ENCODE measurements around the gene AKR7A3.
"Not testable (repeated sequence)": the region's sequence is repeated elsewhere in the genome, so short reads cannot be mapped to it uniquely, and the experiment has no call there.

Gene AKR7A3

GRCh38 chr1:19317126-19317910 is 28.7 kb upstream of the AKR7A3 start:
- DNase-seq (ENCODE audit: low spot score), result no peak

DNA sequence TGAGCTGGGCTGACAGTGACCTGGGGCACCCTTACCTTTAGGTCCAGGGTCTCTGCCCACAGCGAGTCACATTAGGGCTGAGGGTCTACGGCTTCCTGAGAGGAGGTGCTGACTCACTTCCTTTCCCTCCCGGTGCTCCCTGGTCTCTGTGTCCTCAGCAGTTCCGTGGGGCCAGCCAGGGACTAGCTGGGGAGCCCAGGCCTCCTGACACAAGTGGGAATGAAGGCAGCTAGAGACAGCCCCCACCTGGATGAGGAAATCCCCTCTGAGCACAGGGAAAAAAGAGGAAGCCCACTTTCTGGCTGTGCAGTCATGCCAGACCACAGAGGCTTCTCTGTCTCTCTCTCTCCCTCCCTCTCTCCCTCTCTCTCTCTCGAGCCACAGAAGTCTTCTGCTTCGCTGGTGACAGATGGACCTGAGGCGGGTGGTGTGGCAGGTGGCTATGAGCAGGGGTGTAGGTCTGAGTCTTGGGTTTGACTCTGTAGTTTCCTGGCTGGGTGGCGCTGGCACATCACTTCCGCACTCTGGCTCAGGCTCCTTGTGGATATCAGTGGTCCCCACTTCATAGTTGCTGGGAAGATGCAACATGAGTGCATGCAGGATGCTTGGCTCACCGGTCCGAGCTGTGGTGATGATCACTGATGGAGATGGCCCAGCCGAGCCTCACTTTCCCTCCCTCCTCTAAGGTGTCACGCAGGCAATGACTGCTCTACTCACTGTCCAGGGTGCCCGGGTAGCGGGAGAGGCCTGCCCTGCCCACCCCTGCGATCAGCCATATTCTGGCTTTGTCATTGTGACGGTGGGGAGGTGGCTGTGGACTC is 27.0 kb upstream of the AKR7A3 start:
- no peak for DNase-seq (ENCODE audit: low spot score)

DNA sequence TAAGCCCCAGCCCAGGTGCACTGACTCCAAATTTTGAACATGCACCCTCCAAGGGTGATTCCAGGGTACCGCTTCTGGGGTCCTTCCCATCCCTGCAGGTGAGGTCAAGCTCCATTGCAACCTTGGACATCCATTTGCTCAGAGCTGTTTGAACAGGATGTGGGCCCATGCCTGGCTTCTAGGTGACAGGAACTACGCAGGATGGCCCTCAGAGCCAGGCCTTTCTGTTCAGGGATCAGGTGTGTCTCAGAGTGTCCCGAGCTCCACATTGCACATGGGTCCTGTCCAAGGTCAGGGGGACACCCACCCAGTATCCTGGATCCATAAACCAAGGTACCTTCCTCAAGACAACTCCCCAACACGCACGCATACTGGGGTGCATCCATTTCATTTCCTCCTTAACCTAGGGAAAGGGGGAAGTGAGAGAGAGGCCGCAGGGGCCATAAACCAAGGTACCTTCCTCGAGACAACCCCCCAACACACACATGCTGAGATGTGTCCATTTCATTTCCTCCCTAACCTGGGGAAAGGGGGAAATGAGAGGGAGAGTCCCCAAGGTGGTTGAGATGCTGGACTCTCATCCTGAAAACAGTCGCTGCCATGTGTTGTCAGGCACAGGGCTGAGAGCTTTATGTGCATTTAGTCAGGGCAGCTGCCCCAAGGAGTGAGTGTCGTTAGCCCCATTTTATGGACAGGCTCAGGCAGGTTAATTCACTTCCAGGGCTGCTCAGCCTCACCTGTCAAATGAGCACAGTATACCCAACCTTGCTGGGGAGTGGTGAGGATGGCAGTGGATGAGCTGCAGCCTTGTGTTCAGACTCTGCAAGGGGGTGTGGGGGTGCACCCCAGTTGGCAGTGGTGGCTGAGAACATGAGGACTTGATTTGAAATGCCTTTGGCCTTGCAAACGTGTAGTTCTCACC is 25.7 kb upstream of the AKR7A3 start:
- DNase-seq (ENCODE audit: low spot score), result no peak

DNA sequence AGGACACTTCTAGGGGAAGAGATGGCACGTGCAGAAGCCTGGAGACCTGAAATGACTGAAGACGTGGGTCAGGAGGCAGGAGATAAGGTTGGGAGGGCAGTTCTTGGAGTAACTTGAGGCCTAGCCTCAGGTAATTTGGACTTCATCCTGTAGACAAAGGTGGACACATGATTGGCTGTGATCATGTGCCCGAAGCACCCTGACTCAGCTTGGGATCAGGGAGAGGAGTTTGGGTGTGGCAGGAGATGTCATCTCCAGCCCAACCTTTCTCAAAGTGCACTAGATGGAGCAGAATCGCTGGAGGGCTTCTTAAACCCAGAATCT is 25.0 kb upstream of the AKR7A3 start:
- no peak for DNase-seq (ENCODE audit: low spot score)

- peak; percentile 11 for DNase-seq (ENCODE audit: low spot score)
Observed at GRCh38 chr1:19312782-19313635, 24.4 kb upstream of the AKR7A3 start.

DNA sequence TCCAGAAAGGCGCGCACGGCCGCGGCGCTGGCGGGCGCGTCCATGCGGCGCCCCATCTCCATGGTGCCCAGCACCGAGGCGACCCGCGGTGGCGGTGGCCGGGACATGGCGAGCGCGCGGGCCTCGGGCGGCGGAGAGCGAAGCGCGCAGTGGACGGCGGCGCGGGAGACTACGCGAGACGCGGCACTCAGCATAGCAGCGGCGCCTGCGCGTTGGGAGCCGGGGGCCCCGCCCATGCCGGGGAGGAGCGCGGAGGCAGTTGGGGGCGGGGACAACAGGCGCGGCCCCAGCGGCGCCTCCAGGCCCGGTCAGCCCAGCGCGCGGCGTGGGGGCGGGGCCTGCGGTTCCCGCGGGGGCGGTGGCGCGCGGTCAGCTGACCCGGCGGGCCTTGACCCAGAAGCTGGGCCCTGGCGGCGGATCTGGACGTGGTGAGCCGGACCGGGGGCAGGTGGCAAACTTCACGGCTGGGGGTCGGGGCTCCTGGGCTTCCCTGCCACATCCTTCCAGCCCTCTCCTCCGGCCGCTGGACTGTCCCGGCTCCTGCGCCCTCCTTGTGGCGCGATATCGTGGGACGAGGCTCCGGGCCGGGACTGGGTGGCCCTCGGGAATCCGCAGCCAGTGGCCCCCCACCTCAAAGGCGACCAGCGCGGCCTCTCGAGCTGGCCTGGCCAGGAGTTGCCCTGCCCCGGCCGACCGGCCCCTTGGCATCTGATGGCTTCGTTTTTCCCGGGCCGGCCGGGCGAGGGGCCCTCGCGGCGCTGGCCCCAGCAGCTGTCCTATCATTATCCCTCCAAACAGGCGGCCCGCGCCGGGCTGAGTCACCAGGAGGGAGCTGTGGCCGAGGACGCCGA is 23.6 kb upstream of the AKR7A3 start, which contains the start of the genes AKR7A2 and SLC66A1:
AKR7A2 (minus strand) TSS at position 214 of the 851 bp plus-strand sequence; CDS start at position 194, 20 bp downstream.
SLC66A1 (plus strand) TSS at position 396 of the 851 bp plus-strand sequence. CDS start 5,352 bp downstream, outside the sequence.
- peak; percentile 91 for DNase-seq (ENCODE audit: low spot score)

GRCh38 chr1:19311503-19311930 is 22.9 kb upstream of the AKR7A3 start:
- DNase-seq (ENCODE audit: low spot score), result no peak

DNA sequence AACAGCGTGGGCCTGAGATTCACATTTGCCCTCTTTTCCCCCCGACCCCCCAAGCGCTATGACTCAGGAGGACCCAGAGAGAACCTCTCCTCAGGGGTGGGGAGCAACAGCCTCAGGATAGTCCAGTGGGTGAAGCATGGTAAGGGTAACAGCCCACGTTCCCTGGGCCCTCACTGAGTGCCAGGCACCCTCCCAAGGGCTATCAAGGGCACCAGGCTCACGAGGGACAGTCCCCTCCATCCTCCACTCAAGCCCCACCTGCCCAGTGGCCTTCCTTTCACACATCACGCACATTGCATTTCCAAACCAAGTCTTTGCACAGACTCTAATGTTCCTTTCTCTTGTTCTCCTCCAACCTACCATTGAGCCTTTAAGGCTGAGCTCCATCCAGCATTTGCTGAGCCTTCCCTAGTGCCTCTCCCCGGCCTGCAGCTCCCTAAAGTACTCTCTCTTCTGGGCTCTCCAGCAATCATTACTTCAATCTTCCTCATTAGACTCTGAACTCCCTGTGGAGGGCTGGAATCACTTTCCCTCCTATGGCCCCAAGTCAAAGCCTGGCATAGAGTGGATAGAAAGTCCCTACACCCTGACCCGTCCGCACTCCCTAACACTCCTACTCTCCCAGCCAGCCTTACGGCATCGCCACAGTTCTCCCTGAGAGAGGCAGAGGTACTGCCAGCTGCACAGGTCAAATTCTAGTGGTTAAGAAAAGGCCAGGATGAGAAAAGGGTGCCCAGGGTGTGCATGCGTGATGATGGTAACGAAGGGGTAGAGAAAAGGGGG is 22.3 kb upstream of the AKR7A3 start:
- no peak for DNase-seq (ENCODE audit: low spot score)

DNA sequence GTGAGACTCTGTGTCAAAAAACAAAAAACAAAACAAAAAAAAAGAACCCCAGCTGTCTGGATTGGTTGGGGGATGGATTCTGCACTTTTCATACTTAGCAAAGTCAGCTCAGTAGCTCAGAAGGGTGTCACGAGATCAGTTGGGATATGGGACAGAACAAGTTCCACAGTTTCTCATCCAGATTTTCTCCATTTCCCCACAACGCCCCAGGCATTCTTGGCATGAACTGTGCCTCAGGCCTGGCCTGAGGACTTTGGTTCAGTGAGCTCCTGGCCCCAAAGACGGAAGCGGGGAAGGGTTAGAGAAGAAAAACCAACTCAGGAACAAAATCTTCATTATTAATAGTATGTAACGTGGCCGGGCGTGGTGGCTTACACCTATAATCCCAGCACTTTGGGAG is 21.5 kb upstream of the AKR7A3 start:
- DNase-seq (ENCODE audit: low spot score), result no peak

GRCh38 chr1:19309123-19309813 is 20.7 kb upstream of the AKR7A3 start:
- DNase-seq (ENCODE audit: low spot score), result no peak

- no peak for DNase-seq (ENCODE audit: low spot score)
Observed at GRCh38 chr1:19308509-19308907, 19.9 kb upstream of the AKR7A3 start.

DNA sequence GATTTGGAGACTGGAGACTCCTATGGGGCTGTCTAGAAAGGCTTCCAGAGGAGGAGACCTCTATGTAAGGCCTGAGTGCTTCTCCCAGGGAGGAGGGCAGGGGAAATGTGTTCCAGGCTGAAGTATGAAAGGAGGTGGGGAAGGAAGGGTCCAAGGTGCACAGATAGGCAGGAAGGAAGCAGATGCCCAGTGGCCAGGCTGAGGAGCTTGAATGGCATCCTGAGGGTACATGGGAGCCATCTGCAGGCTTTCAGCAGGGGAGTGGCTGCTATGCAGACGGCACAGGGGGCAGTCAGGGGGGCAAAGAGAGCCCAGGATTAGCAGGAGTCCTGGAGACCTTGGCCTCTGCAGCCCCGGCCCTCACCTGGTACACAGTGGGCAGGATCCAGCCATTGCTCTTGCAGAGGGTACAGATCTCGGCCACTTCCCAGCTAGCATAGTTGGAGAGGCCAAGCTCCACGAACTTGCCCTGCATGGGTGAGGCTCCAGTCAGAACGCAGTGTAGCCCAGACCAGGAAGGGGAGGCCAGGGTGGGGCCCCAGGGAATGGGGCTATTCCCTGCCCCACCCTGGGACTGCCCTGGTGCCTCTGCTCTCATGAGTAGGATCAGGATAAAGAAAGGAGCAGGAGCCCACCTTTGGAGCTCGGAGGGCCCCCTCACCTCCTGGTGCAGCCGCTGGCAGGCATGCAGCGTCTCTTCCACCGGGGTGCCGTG is 19.4 kb upstream of the AKR7A3 start:
- no peak for DNase-seq (ENCODE audit: low spot score)

GRCh38 chr1:19306941-19307340 is 18.4 kb upstream of the AKR7A3 start:
- no peak for DNase-seq (ENCODE audit: low spot score)

DNA sequence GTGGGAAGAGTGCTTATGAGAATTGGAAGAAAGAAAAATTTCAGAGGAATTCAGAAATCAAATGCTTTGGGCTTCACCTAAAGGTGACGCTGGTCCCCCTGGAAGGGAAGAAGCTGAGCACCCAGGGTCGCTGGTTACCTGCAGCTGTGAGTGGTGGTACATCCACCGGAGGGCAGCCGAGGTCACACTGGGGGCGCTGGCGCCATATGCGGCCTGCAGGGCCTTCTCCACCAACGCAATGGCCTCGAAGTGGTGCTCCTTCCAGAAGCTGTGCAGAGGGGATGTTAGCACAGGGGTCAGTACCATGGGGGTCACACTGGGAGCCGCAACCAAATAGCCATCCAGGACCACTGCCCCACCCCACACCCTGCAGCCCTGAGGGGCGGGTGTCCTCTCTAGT is 17.3 kb upstream of the AKR7A3 start:
- no peak for DNase-seq (ENCODE audit: low spot score)

GRCh38 chr1:19304081-19304480 is 15.5 kb upstream of the AKR7A3 start:
- not testable (repeated sequence) for DNase-seq (ENCODE audit: low spot score)

GRCh38 chr1:19300211-19300610 is 11.6 kb upstream of the AKR7A3 start:
- no peak for DNase-seq (ENCODE audit: low spot score)

- no peak for DNase-seq (ENCODE audit: low spot score)
Observed at GRCh38 chr1:19294638-19295037, 6.1 kb upstream of the AKR7A3 start.

DNA sequence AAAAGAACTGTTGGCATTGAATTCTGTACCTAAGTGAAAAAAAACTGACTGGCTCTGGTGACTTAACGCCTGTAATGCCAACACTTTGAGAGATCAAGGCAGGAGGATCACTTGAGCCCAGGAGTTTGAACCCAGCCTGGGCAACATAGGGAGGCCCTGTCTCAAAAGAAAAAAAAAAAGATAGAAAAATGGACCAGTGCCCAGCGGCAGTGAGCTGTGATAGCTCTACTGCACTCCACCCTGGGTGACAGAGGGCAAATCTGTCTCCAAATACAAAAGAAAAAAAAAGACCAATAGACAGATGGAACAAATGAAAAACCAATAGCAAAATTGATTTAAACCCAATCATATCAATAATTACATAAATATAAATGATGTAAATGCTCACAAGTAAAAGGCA is 674 bp upstream of the AKR7A3 start:
- DNase-seq (ENCODE audit: low spot score), result no peak
